Liver (tissue), 9 donors: ENCODE data around the gene KDM6A. TPM values are rescaled to one million over a fixed set of nuclear protein-coding genes. Genes with fewer than 3 reads are reported as not detected.

Source experiments
- DNase-seq: peaks from one replicate; pipeline ENCODE4 v3.0.0-alpha.2; 2017; ENCODE audit warnings: low spot score
- H3K27ac ChIP-seq, 2 donors: one replicate each; pipeline ENCODE4 v1.7.0; 2013; ENCODE audit warnings: inconsistent platforms in 2 of 2, low read length in 2 of 2, control low read depth in 1 of 2, low read depth in 1 of 2, mild to moderate bottlenecking in 1 of 2
- H3K27me3 ChIP-seq, 4 donors: one replicate each; pipeline versions ENCODE4 v1.6.1 to v1.7.0; 2013; ENCODE audit warnings: low read length in 3 of 4, inconsistent platforms in 1 of 4, mild to moderate bottlenecking in 1 of 4, moderate library complexity in 1 of 4; ENCODE audit not compliant: control insufficient read depth in 4 of 4, insufficient read depth in 4 of 4
- H3K36me3 ChIP-seq, 4 donors: one replicate each; pipeline versions ENCODE4 v1.6.1 to v1.7.0; 2013; ENCODE audit warnings: low read length in 3 of 4, mild to moderate bottlenecking in 3 of 4, low read depth in 1 of 4, moderate library complexity in 1 of 4; ENCODE audit not compliant: control insufficient read depth in 4 of 4, insufficient read depth in 3 of 4
- H3K4me1 ChIP-seq, 4 donors: one replicate each; pipeline versions ENCODE4 v1.6.1 to v1.7.0; 2013; ENCODE audit warnings: low read length in 3 of 4, mild to moderate bottlenecking in 3 of 4, moderate library complexity in 1 of 4; ENCODE audit not compliant: control insufficient read depth in 4 of 4, insufficient read depth in 4 of 4
- H3K4me3 ChIP-seq, 3 donors: one replicate each; pipeline versions ENCODE4 v1.6.1 to v1.7.0; 2013; ENCODE audit warnings: low read length in 3 of 3, control low read depth in 1 of 3, low read depth in 1 of 3, mild to moderate bottlenecking in 1 of 3
- H3K9ac ChIP-seq, 2 donors: one replicate each; pipeline ENCODE4 v1.7.0; 2013; ENCODE audit warnings: low read length in 2 of 2, mild to moderate bottlenecking in 2 of 2, moderate library complexity in 2 of 2, control low read depth in 1 of 2, low read depth in 1 of 2
- H3K9me3 ChIP-seq, 4 donors: one replicate each; pipeline versions ENCODE4 v1.6.1 to v1.7.0; 2013; ENCODE audit warnings: low read length in 3 of 4; ENCODE audit not compliant: control insufficient read depth in 4 of 4
- ATF3 ChIP-seq: IDR thresholded peaks from 2 replicates; pipeline ENCODE4 v1.6.1; 2016; ENCODE audit warnings: antibody characterized with exemption
- CTCF ChIP-seq: fragments of 150-350 bp; IDR thresholded peaks from 2 replicates; pipeline ENCODE4 v1.5.1; 2017; ENCODE audit warnings: improper control_type of control experiment, low read depth, low read length; ENCODE audit not compliant: missing input control
- EGR1 ChIP-seq, 2 donors: IDR thresholded peaks; 2 replicates each; pipeline ENCODE4 v1.6.1; 2016 to 2018; ENCODE audit warnings: antibody characterized with exemption in 2 of 2, low read depth in 2 of 2
- FOXA1 ChIP-seq: IDR thresholded peaks from 2 replicates; pipeline ENCODE4 v1.6.1; 2016; ENCODE audit warnings: antibody characterized with exemption
- FOXA2 ChIP-seq: IDR thresholded peaks from 2 replicates; pipeline ENCODE4 v1.6.1; 2016; ENCODE audit warnings: antibody characterized with exemption
- GABPA ChIP-seq, 2 donors: IDR thresholded peaks in 1 of 2; conservative IDR thresholded peaks in 1 of 2; 2 replicates each; pipeline ENCODE4 v1.6.1; 2016; ENCODE audit warnings: antibody characterized with exemption in 2 of 2, mild to moderate bottlenecking in 1 of 2, moderate library complexity in 1 of 2
- HNF4A ChIP-seq, 2 donors: conservative IDR thresholded peaks; 2 replicates each; pipeline ENCODE4 v1.6.1; 2016; ENCODE audit warnings: antibody characterized with exemption in 2 of 2, mild to moderate bottlenecking in 2 of 2
- HNF4G ChIP-seq: IDR thresholded peaks from 2 replicates; pipeline ENCODE4 v1.6.1; 2016; ENCODE audit warnings: antibody characterized with exemption
- JUND ChIP-seq, 2 donors: IDR thresholded peaks; 2 replicates each; pipeline ENCODE4 v1.6.1; 2016; ENCODE audit warnings: antibody characterized with exemption in 2 of 2
- MAX ChIP-seq: IDR thresholded peaks from 2 replicates; pipeline ENCODE4 v1.6.1; 2016; ENCODE audit warnings: antibody characterized with exemption
- NR2F2 ChIP-seq: IDR thresholded peaks from 2 replicates; pipeline ENCODE4 v1.6.1; 2016; ENCODE audit warnings: antibody characterized with exemption
- RAD21 ChIP-seq, 2 donors: IDR thresholded peaks; 2 replicates each; pipeline ENCODE4 v1.6.1; 2016; ENCODE audit warnings: antibody characterized with exemption in 2 of 2, mild to moderate bottlenecking in 2 of 2
- REST ChIP-seq: IDR thresholded peaks from 2 replicates; pipeline ENCODE4 v1.6.1; 2016; ENCODE audit warnings: antibody characterized with exemption, mild to moderate bottlenecking
- RXRA ChIP-seq, 2 donors: IDR thresholded peaks; 2 replicates each; pipeline ENCODE4 v1.6.1; 2017 to 2018; ENCODE audit warnings: antibody characterized with exemption in 2 of 2, mild to moderate bottlenecking in 1 of 2
- SP1 ChIP-seq: IDR thresholded peaks from 2 replicates; pipeline ENCODE4 v1.6.1; 2018; ENCODE audit warnings: antibody characterized with exemption, mild to moderate bottlenecking
- TAF1 ChIP-seq: conservative IDR thresholded peaks from 2 replicates; pipeline ENCODE4 v1.6.1; 2016; ENCODE audit warnings: antibody characterized with exemption, mild to moderate bottlenecking
- YY1 ChIP-seq: IDR thresholded peaks from 2 replicates; pipeline ENCODE4 v1.6.1; 2016; ENCODE audit warnings: antibody characterized with exemption, mild to moderate bottlenecking
- WGBS: extraction: QIAGEN DNeasy Blood & Tissue Kit; methylation state at CpG from one replicate; pipeline ENCODE4 v1.1.7; 2013; 5-methylcytosine and 5-hydroxymethylcytosine counted together
- polyA plus RNA-seq, 2 donors: library from polyadenylated mRNA; stranded (reverse) in 1 of 2; unstranded in 1 of 2; fragments of 200-250 nt in 1 of 2; fragments of >200 nt in 1 of 2; fragmentation: Nextera tagmentation in 1 of 2; extraction: Ambion mirVana in 1 of 2; gene quantifications; one replicate each; pipeline versions ENCODE4 v1.2.1 to v1.2.3, GENCODE V29; 2013 to 2015
- total RNA-seq, 2 donors: library from RNA; depleted of rRNA; stranded (reverse); fragments of >200 nt; gene quantifications; one replicate each; pipeline ENCODE4 v1.2.3, GENCODE V29; 2014
- TF ChIP-seq, protein P1 (sequence below): IDR thresholded peaks from 2 replicates; pipeline ENCODE4 v1.6.1; 2016; ENCODE audit warnings: antibody characterized with exemption
- donor health status: healthy.
- donor health status: healthy.
- donor health status: healthy.
- donor health status: healthy.
- donor health status: healthy.

KDM6A gene
- total and polyA plus RNA-seq, 4 donors: 5.3 to 30.2 (median 18.2) TPM

- 88% methylated on average over 2 of the region's 2 CpGs for WGBS
- Histone ChIP-seq H3K27me3 (no peaks in the 10 kb centered on the region), H3K9me3 (peaks cover 0 to 2% (median under 1%) of the 10 kb centered on the region in 4 donors), H3K4me1 (no peaks in the 10 kb centered on the region), H3K36me3 (peaks cover 0 to 2% (median 0%) of the 10 kb centered on the region in 4 donors), H3K9ac (no peak overlapping the region), H3K27ac (no peak overlapping the region), H3K4me3 (no peak overlapping the region)
- TF ChIP-seq RAD21 (IDR thresholded peaks at IDR 0.05) (no peak), FOXA2 (no peak), TAF1 (no peak), REST (no peak), HNF4G (no peak), RXRA (IDR thresholded peaks at IDR 0.05) (no peak), GABPA (IDR thresholded peaks at IDR 0.05 in 1 of 2, conservative IDR thresholded peaks at IDR 0.05 in 1 of 2) (no peak), FOXA1 (no peak), YY1 (no peak), JUND (IDR thresholded peaks at IDR 0.05) (no peak), CTCF (no peak), MAX (no peak), SP1 (no peak), EGR1 (IDR thresholded peaks at IDR 0.05; ENCODE audit: low read depth in 2 of 2) (no peak), ATF3 (no peak), NR2F2 (no peak), HNF4A (conservative IDR thresholded peaks at IDR 0.05) (no peak)
- TF ChIP-seq, protein P1, sequence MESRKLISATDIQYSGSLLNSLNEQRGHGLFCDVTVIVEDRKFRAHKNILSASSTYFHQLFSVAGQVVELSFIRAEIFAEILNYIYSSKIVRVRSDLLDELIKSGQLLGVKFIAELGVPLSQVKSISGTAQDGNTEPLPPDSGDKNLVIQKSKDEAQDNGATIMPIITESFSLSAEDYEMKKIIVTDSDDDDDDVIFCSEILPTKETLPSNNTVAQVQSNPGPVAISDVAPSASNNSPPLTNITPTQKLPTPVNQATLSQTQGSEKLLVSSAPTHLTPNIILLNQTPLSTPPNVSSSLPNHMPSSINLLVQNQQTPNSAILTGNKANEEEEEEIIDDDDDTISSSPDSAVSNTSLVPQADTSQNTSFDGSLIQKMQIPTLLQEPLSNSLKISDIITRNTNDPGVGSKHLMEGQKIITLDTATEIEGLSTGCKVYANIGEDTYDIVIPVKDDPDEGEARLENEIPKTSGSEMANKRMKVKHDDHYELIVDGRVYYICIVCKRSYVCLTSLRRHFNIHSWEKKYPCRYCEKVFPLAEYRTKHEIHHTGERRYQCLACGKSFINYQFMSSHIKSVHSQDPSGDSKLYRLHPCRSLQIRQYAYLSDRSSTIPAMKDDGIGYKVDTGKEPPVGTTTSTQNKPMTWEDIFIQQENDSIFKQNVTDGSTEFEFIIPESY: no peak
- no peak for DNase-seq
Measured at GRCh38 chrX:44980883-44981282, 107.9 kb downstream of the KDM6A start.
